HEK293 (cell line): ENCODE data around the gene HOXA11.

Experiments used
- YY1 ChIP-seq: fragments of 450-650 bp; formaldehyde crosslinking; IDR thresholded peaks from 2 replicates; pipeline ENCODE4 v1.5.1; 2018; ENCODE audit warnings: missing biosample characterization, missing genetic modification characterization
- ZNF121 ChIP-seq: fragments of 450-650 bp; formaldehyde crosslinking; IDR thresholded peaks from 2 replicates; pipeline ENCODE4 v1.5.1; 2016; ENCODE audit warnings: missing biosample characterization, missing genetic modification characterization
- ZNF138 ChIP-seq: fragments of 450-650 bp; formaldehyde crosslinking; IDR thresholded peaks from 2 replicates; pipeline ENCODE4 v1.5.1; 2016; ENCODE audit warnings: missing biosample characterization, missing genetic modification characterization, borderline replicate concordance
- ZNF677 ChIP-seq: fragments of 450-650 bp; IDR thresholded peaks from 2 replicates; pipeline ENCODE4 v1.5.0; 2018; ENCODE audit warnings: missing biosample characterization, mild to moderate bottlenecking, missing genetic modification characterization, moderate library complexity
- ZSCAN23 ChIP-seq: fragments of 450-650 bp; formaldehyde crosslinking; IDR thresholded peaks from 2 replicates; pipeline ENCODE4 v1.5.1; 2016; ENCODE audit warnings: missing biosample characterization, missing genetic modification characterization
- TF ChIP-seq, protein P1 (sequence below): fragments of 450-650 bp; formaldehyde crosslinking; IDR thresholded peaks from 2 replicates; pipeline ENCODE4 v1.5.1; 2016; ENCODE audit warnings: missing biosample characterization, missing genetic modification characterization

DNA sequence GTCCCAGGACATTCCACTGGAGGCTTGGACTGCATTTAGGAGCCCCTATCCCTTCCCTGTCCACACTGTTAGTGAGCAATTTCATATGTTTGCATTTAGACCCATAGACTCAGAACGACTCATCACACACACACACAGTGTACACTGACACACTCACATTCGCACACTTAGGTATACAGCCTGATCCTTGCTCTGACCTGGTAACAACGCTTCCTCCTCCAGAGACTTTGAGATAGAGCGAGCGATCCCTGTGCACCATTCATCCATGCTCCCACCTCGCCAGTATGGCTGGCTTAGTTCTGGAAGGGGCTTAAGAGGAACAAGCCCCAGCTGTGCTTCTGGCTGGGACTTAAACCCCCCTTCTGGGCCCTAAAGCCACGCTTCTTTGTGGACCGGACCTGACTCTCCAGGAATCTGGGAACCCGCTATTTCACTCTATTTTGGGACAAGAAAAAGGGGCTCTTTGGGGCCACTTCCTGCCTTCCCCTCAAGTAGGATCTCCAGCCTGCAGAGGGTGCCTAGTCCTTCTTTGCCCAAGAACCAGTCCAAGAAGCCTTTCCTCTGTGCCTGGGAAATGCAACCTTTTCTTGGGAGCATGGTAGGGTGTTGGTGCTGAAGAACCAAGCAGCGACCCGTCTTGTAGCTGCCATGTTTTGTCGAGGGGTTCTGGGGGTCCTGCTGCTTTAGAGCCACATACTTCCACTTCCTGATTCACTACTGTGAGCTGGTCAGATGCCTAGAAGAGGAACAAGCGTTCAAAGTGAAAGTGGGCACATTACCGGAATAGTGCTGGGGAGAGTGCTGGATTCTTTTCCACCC is 15.9 kb upstream of the HOXA11 start:
- TF ChIP-seq, protein P1, sequence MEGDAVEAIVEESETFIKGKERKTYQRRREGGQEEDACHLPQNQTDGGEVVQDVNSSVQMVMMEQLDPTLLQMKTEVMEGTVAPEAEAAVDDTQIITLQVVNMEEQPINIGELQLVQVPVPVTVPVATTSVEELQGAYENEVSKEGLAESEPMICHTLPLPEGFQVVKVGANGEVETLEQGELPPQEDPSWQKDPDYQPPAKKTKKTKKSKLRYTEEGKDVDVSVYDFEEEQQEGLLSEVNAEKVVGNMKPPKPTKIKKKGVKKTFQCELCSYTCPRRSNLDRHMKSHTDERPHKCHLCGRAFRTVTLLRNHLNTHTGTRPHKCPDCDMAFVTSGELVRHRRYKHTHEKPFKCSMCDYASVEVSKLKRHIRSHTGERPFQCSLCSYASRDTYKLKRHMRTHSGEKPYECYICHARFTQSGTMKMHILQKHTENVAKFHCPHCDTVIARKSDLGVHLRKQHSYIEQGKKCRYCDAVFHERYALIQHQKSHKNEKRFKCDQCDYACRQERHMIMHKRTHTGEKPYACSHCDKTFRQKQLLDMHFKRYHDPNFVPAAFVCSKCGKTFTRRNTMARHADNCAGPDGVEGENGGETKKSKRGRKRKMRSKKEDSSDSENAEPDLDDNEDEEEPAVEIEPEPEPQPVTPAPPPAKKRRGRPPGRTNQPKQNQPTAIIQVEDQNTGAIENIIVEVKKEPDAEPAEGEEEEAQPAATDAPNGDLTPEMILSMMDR (tag by site-specific recombination): no peak
- TF ChIP-seq ZNF121 (tag by site-specific recombination) (no peak), ZNF138 (no peak), ZNF677 (tag by site-specific recombination) (no peak), YY1 (no peak), ZSCAN23 (tag by site-specific recombination) (no peak)
